Tibial nerve (tissue), 4 donors: ENCODE measurements around the gene AGMO. TPM values are rescaled to one million over a fixed set of nuclear protein-coding genes. Genes with fewer than 3 reads are reported as not detected.

Source experiments
- DNase-seq, 2 donors: peaks; one replicate each; pipeline ENCODE4 v3.0.0-alpha.2; 2019; ENCODE audit warnings: low spot score in 2 of 2
- H3K27ac ChIP-seq, 4 donors: fragments of 200-600 bp; sonication (generic) in 3 of 4; one replicate each; pipeline ENCODE4 v1.5.1; 2017 to 2019; ENCODE audit warnings: mild to moderate bottlenecking in 1 of 4
- H3K27me3 ChIP-seq, 2 donors: fragments of 200-600 bp; sonication (generic) in 1 of 2; one replicate each; pipeline versions ENCODE4 v1.5.1 to v1.6.0; 2017 to 2019
- H3K36me3 ChIP-seq, 3 donors: fragments of 200-600 bp; sonication (generic); one replicate each; pipeline ENCODE4 v1.5.1; 2018 to 2019
- H3K4me1 ChIP-seq, 4 donors: fragments of 200-600 bp; sonication (generic) in 3 of 4; one replicate each; pipeline ENCODE4 v1.5.1; 2017 to 2019
- H3K4me3 ChIP-seq, 4 donors: fragments of 200-600 bp; sonication (generic) in 3 of 4; one replicate each; pipeline ENCODE4 v1.5.1; 2017 to 2019; ENCODE audit warnings: mild to moderate bottlenecking in 1 of 4, moderate library complexity in 1 of 4
- H3K9me3 ChIP-seq, 4 donors: fragments of 200-600 bp; sonication (generic) in 3 of 4; one replicate each; pipeline ENCODE4 v1.5.1; 2017 to 2019
- CTCF ChIP-seq, 5 experiments: fragments of 200-600 bp in 3 of 5; fragments of 450-650 bp in 2 of 5; sonication (generic) in 3 of 5; IDR thresholded peaks; one replicate each; pipeline ENCODE4 v1.5.1; 2016 to 2019; ENCODE audit warnings: antibody characterized with exemption in 5 of 5, mild to moderate bottlenecking in 3 of 5, moderate library complexity in 2 of 5
- EP300 ChIP-seq, 2 donors: sonication (generic); formaldehyde crosslinking; IDR thresholded peaks; one replicate each; pipeline ENCODE4 v1.6.1; 2017; ENCODE audit warnings: antibody characterized with exemption in 2 of 2, mild to moderate bottlenecking in 1 of 2
- POLR2A ChIP-seq, 2 donors: fragments of 450-650 bp; IDR thresholded peaks; one replicate each; pipeline ENCODE4 v1.6.1; 2017; ENCODE audit warnings: antibody characterized with exemption in 2 of 2, mild to moderate bottlenecking in 2 of 2, moderate library complexity in 2 of 2
- WGBS, 2 donors: methylation state at CpG; one replicate each; pipeline ENCODE4 v1.1.5; 2018; 5-methylcytosine and 5-hydroxymethylcytosine counted together
- total RNA-seq, 4 donors: library from RNA; depleted of rRNA; stranded (reverse); fragments of >200 nt; gene quantifications; one replicate each; pipeline ENCODE4 v1.1.0, GENCODE V29; 2016

AGMO gene
- total RNA-seq, 4 donors from 2014 or later: 2.4 to 14.0 (median 6.5) TPM

- Histone ChIP-seq H3K4me1 (no peaks in the 10 kb centered on the region), H3K27ac (no peak overlapping the region), H3K27me3 (no peaks in the 10 kb centered on the region), H3K9me3 (peaks cover 0 to 4% (median 0%) of the 10 kb centered on the region in 4 donors), H3K4me3 (no peak overlapping the region), H3K36me3 (no peaks in the 10 kb centered on the region)
- no peak for DNase-seq
- 85 to 87% methylated on average over 3 of the region's 3 CpGs for WGBS, 2 donors
- TF ChIP-seq POLR2A (IDR thresholded peaks at IDR 0.05): no peak
- no peak for TF ChIP-seq CTCF (IDR thresholded peaks at IDR 0.05)
- TF ChIP-seq EP300 (IDR thresholded peaks at IDR 0.05): no peak
These were observed 393.9 kb downstream of the AGMO start for GRCh38 chr7:15167912-15168311.

DNA sequence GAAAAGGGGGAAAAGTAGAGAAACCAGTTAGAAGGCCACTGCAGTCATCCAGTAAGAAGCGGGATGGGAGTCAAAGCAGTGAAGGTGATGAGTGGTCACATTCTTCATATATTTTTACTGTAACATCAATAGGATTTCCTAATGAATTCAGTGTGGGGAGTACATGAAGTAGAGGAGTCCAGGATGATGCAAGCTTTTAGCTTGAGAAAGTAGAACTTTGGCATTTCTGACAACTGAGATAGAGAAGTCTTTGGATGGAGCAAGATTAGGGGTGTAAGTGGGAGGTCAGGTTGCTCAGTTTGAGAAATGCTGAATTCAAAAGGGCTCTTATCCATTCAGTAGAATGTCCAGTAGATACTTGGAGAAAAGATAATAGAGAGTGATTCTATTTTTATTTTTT, 395.2 kb downstream of the AGMO start:
- no peaks in the 10 kb centered on the region for H3K36me3 ChIP-seq
- peaks cover 0 to 4% (median 0%) of the 10 kb centered on the region in 4 donors for H3K9me3 ChIP-seq
- H3K27me3 ChIP-seq: no peaks in the 10 kb centered on the region
- TF ChIP-seq POLR2A (IDR thresholded peaks at IDR 0.05) (no peak), CTCF (IDR thresholded peaks at IDR 0.05) (no peak), EP300 (IDR thresholded peaks at IDR 0.05) (no peak)
- H3K27ac ChIP-seq: no peak overlapping the region
- 94 to 100% methylated on average over 1 of the region's 1 CpG for WGBS, 2 donors
- no peak for DNase-seq
- no peaks in the 10 kb centered on the region for H3K4me1 ChIP-seq
- H3K4me3 ChIP-seq: no peak overlapping the region

DNA sequence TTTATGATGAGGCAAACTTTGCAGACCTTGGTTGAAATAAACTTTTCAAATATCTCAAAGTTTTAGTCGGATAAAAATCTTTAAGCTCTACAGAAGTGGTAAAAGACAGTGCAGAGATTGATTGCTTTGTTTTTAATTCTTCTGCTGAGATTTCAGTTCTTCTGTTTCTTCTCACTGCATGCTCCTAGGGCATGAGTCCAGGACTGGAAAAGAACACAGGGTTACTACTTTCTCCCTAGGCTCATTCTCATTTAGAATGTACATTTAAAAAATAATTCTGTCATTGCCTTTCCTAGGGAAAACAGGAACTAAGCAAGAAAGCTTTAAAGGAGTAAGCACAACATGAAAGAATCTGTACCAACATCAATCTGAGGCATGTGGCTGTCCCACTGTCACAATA, 402.6 kb downstream of the AGMO start:
- no peaks in the 10 kb centered on the region for H3K36me3 ChIP-seq
- no peak for DNase-seq
- H3K27me3 ChIP-seq: no peaks in the 10 kb centered on the region
- WGBS, 2 donors: 23 to 24% methylated on average over 1 of the region's 1 CpG
- H3K4me1 ChIP-seq: no peaks in the 10 kb centered on the region
- H3K27ac ChIP-seq: no peak overlapping the region
- peaks cover 0 to 7% (median 0%) of the 10 kb centered on the region in 4 donors for H3K9me3 ChIP-seq
- TF ChIP-seq POLR2A (IDR thresholded peaks at IDR 0.05) (no peak), EP300 (IDR thresholded peaks at IDR 0.05) (no peak), CTCF (IDR thresholded peaks at IDR 0.05) (no peak)
- H3K4me3 ChIP-seq: no peak overlapping the region

GRCh38 chr7:15158141-15158810, 403.5 kb downstream of the AGMO start:
- no peak for TF ChIP-seq CTCF (IDR thresholded peaks at IDR 0.05)
- no peak for TF ChIP-seq POLR2A (IDR thresholded peaks at IDR 0.05)
- TF ChIP-seq EP300 (IDR thresholded peaks at IDR 0.05): no peak
- no peaks in the 10 kb centered on the region for H3K4me1 ChIP-seq
- H3K4me3 ChIP-seq: no peak overlapping the region
- no peaks in the 10 kb centered on the region for H3K27me3 ChIP-seq
- 40 to 43% methylated on average over 3 of the region's 3 CpGs for WGBS, 2 donors
- no peaks in the 10 kb centered on the region for H3K36me3 ChIP-seq
- peaks cover 0 to 7% (median 0%) of the 10 kb centered on the region in 4 donors for H3K9me3 ChIP-seq
- no peak overlapping the region for H3K27ac ChIP-seq
- DNase-seq: no peak

Other genes with a start within 250 kb of the AGMO start
- gene MEOX2, start 124.7 kb upstream of the AGMO start, total RNA-seq: 100 to 1,000 TPM in 2 of 4 donors, 10 to 100 TPM in 2; 43.2 to 115 (median 104) TPM